GM18907 (cell line): Measurements from ENCODE around the gene DUS2.
"Not testable (repeated sequence)": the region's sequence is repeated elsewhere in the genome, so short reads cannot be mapped to it uniquely, and the experiment has no call there.

Source experiments
- ATAC-seq: cut with Tn5 transposase; IDR thresholded peaks from one replicate; pipeline ENCODE4 v1.9.1; 2021; ENCODE audit warnings: mild to moderate bottlenecking, moderate library complexity; ENCODE audit not compliant: unreplicated experiment

Gene DUS2

DNA sequence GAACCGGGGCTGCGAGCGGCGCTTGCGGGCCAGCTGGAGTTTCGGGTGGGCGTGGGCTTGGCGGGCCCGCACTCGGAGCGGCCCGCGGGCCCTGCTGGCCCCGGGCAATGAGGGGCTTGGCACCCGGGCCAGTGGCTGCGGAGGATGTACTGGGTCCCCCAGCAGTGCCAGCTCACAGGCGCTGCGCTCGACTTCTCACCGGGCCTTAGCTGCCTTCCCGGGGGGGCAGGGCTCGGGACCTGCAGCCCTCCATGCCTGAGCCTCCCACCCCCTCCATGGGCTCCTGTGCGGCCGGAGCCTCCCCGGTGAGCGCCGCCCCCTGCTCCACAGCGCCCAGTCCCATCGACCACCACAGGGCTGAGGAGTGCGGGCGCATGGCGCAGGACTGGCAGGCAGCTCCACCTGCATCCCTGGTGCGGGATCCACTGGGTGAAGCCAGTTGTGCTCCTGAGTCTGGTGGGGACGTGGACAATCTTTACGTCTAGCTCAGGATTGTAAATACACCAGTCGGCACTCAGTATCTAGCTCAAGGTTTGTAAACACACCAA, 24.8 kb upstream of the DUS2 start:
- not testable (repeated sequence) for ATAC-seq

DNA sequence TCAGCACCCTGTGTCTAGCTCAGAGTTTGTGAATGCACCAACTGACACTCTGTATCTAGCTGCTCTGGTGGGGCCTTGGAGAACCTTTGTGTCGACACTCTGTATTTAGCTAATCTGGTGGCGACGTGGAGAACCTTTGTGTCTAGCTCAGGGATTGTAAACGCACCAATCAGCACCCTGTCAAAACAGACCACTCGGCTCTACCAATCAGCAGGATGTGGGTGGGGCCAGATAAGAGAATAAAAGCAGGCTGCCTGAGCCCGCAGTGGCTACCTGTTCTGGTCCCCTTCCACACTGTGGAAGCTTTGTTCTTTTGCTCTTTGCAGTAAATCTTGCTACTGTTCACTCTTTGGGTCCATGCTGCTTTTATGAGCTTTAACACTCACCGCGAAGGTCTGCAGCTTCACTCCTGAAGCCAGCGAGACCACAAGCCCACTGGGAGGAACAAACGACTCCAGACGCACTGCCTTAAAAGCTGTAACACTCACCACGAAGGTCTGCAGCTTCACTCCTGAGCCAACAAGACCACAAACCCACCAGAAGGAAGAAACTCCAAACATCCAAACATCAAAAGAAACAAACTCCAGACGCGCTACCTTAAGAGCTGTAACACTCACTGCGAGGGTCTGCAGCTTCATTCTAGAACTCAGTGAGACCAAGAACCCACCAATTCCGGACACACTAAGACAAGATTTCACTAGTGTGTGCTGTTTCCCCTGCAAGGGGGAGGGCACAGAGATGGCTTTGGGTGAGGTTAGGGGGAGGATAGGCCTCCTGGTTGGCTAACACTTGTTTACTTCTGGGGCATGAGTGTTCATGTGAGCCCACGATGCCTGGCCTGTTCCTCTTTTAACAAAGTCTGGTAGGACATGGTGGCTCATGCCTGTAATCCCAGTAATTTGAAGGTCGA, 24.1 kb upstream of the DUS2 start, which contains the start of gene DPEP2:
Gene DPEP2, minus strand, starts transcription at position 706 of the 910 bp plus-strand sequence. CDS start 6,272 bp downstream, outside the sequence.
- ATAC-seq = not testable (repeated sequence)

DNA sequence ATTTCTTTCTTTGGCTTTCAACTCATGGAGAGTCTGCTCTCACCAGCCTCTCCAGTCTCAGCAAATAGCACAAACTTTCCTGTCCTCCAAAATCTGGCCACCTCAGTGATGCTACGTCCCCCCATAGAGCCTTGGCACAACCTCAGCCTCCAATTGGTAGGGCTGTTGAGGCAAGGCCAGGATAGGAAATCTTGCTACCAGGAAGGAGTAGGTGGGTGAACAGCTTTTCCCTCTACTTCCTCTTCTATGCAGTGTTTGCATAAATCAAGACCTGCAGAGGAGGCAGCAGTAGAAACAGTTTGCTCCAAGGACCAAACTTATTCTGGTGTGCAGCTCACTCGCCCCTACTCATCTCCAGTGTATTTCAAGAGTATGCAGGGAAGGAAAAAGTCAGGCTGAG, 23.1 kb upstream of the DUS2 start:
- ATAC-seq = no peak

DNA sequence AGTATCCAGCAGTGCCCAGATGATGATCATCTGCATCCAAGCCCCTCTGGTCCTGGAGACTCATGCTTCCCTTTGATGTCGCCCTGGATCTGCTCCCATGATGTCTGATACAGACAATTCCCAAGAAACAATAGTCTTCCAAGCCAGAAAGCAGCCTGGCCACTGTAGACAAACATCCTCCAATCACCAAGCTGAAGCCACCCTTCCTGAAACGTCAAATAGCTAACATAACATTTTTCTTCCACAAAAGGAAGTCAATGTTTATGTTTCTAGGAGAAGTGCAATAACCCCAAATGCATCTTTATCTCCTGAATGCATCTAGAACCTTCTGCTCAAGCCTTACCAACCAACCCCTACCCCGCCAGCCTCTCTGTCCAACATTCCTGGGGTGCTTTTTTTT, 22.6 kb upstream of the DUS2 start:
- ATAC-seq = no peak

DNA sequence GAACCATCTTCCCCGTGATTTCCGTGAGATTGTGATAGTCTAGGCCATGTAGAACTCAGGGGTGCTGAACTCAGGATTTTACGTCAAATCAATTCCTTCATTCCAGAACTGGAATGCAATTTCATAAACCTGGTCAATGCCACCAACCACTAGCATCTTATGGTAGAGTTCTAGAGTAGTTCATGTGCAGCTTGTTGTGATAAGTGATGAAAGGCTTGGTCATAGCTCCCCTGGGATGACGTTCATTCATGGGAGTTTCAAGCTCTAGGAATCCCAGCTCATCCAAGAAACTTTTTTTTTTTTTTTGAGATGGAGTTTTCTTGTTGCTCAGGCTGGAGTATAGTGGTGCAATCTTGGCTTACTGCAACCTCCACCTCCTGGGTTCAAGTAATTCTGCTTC, 20.1 kb upstream of the DUS2 start:
- ATAC-seq = no peak

DNA sequence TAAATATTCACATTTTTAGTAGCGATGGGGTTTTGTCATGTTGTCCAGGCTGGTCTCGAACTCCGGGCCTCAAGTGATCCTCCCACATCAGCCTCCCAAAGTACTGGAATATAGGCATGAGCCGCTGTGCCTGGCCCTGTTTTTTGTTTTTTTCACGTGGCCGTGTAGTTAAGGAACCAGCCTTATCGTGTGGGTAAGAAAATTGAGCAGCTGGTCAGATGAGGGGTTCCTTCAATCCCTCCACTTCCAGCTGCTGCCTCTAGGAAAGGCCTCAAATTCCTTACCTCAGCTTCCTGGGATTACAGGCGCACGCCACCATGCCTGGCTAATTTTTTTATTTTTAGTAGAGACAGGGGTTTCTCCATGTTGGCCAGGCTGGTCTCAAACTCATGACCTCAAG, 17.9 kb upstream of the DUS2 start:
- no peak for ATAC-seq

DNA sequence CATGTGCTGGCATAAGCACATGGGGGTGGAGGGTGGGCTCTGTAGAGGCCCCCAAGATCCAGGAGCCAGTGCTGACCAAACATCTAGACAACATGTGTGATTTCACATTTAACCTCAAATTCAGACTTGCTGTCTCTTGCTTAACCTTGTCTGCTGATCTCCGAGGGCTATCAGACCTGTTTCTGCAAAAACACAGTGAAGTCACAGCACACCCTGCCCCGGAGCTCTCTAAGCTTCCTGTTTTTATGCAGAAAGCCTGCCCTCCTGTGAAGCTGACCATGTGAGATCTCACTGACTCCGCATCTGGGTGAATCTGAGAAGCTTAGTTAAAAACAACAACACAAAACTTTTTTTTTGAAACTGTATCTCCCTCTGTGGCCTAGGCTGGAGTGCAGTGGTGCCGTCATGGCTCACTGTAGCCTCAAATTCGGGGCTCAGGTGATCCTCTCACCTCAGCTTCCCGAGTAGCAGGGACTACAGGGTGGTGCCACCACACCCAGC, 17.2 kb upstream of the DUS2 start:
- no peak for ATAC-seq

DNA sequence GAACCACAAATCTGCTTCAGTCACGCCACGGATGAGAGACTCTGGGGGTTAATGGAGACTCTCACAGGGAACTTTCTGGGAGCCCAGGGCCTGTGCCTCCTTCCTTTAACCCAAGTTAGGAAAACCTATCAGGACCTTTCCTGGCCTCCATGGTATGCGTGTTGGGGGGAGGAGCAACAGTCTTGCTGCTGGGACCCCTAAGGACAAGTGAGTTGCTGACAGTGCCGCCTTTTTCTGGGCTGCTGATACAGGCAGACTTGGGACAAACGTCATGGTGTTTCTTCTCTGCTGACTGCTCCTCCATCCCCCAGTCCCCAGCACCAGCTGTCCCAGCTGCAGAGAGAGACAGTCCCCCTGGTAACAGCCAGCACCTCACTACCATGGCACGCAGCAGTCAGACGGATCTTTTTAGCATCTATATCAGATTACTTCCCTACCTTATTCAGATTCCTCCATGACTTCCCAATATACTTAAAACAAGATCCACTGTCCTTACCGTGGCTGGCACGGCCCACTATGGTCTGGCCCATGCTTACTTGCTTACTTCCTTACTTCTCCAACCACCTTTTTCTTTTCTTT, 13.8 kb upstream of the DUS2 start:
- ATAC-seq = no peak

DNA sequence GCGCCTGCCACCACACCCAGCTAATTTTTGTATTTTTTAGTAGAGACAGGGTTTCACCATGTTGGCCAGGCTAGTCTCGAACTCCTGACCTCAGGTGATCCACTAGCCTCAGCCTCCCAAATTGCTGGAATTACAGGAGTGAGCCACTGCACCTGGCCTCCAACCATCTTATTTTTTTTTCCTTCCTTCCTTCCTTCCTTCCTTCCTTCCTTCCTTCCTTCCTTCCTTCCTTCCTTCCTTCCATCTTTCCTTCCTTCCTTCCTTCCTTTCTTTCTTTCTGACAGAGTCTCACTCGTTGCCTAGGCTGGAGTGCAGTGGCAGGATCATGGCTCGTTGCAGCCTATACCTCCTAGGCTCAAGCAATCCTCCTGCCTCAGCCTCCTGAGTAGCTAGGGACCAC, 13.2 kb upstream of the DUS2 start:
- ATAC-seq = not testable (repeated sequence)

DNA sequence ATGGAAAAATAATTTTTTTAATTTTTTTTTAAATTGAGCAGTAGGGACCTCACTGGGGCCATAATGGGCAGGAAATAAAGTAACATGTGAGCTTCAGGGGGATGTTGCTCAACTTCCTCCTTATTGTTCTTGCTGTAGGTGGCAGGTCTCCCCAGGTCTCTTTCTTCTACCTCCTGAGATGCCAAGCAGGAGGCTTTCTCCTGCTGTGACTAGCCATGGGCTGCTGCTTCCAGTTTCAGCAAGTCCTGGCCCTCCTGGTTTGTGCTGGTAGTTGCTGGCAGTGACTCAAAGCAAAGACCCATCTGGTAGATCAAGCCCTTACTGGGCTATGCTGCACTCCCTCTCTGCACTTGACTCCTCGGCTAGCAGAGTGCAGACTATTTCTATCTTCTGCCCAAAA, 9.6 kb upstream of the DUS2 start:
- ATAC-seq = no peak

DNA sequence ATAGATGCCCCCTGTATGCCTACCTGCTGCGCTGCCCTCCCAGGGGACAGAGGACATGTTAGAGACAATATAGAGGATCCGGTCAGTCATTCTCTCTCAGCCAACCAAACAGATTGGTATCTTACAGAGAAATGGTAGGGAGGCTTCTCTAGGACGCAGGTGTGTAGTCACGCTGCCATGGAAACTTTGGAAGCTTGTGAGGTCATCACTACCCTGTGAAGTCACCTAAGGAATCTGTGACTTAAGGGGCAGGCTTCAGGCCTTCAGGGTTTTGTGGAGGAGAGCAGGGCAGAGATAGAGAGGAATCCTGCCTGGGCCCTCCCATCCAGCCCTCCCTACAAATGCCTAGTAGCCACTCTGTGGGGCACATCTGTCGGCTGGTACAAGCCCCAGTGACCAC, 7.4 kb upstream of the DUS2 start, which contains the start of gene DPEP2NB:
Gene DPEP2NB, minus strand, starts transcription at position 231 of the 400 bp plus-strand sequence. Its CDS starts 141 bp downstream, at position 90.
- ATAC-seq = no peak

DNA sequence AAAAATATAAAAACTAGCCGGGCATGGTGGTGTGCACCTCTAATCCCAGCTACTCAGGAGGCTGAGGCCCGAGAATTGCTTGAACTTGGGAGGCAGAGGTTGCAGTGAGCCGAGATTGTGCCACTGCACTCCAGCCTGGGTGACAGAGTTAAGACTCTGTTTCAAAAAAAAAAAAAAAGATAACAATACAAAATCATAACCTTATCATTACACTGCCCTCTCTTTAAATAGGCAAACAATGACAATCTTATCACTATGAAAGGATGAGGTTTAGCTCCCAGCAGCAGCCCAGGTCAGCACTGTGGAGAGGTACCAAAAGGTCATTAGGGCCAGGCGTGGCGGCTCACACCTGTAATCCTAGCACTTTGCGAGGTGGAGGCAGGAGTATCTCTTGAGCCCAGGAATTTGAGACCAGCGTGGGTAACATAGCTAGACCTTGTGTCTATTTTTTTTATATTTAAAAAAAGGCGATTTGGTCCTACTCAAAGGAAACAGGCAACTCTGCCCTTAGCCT, 3.9 kb upstream of the DUS2 start:
- no peak for ATAC-seq

DNA sequence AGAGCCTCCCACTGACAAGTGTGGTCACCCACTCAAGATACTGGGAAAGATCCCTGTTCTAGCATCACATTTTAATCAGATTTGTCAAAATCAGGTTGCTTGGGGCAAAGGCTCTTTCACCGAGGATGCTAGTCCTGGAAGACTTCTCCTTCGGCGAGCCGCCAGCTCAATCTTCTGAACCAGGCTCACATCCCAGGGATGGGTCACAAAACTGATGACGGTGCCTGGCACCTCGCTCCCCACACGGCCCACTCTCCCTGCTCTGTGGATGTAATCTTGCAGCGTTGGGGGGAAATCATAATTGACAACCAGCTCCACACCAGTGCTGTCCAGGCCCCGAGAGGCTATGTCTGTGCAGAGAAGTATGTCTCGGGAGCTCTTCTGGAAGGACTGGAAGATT, 1.6 kb upstream of the DUS2 start:
- ATAC-seq = no peak

DNA sequence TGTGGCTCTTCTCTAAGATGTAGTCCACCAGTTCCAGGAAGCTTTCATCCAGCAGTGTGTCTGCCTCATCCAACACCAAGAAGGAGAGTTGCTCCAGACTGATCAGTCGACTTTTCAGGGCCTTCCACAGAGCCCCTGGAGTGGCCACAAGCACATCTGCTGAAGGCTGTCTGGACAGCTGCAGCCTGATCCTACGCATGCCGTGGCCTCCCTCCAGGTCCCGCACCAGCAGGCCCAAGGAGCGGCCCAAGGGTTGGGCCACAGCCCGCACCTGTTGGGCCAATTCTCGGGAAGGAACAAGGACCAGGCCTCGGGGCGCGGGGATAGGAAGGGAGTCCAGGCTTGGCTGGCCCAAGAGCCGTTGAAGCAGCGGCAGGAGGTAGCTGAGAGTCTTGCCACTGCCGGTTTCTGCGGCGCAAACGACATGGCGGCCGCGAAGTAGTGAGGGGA, 781 bp upstream of the DUS2 start:
- peak; percentile 13 for ATAC-seq

DNA sequence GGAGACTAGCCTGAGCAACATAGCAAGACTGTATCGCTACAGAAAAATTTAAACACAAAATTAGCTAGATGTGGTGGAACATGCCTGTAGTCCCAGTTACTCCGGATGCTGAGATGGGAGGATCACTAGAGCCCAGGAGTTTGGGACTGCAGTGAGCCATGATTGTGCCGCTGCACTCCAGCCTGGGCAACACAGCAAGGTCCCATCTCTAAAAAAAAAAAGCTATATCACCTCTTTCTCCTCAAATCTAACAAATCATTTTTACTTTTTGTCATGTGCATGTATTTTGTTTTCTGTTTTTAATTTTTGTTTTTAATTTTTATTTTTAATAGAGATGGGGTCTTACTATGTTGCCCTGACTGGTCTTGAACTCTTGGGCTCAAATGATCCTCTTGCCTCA, 5.9 kb downstream of the DUS2 start:
- ATAC-seq = no peak

DNA sequence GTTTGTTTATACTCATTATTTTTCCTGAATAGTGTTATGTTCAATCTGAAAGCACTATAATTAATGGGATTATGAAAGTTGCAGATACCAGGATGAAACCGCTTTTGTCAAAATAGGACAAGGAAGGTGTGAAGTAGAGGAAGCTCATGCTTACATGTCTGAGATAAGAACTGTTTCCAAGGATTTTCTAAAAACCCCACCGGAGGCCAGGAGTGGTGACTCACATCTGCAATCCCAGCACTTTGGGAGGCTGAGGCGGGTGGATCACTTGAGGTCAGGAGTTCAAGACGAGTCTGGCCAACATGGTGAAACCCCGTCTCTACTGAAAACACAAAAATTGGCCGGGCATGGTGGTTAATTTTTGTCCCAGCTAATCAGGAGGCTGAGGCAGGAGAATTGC, 7.0 kb downstream of the DUS2 start:
- not testable (repeated sequence) for ATAC-seq

DNA sequence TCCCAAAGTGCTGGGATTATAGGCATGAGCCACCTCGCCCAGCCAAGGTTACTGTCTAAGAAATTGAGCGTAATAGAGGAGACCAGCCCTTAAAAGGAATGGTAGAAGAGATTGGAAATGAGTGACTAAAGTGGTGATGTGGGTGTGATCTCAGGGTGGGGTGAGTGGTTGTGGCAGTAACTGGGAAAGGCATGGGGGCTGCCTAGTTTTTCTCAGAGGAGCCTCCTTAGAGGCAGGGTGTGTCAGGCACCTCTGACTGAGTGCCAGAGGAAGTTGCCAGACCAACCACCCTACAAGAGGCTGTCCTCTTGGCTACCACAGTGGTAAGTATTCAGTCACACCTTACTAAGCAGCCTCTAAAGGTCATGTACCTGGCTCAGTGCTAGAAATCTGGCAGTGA, 8.9 kb downstream of the DUS2 start:
- ATAC-seq = no peak

DNA sequence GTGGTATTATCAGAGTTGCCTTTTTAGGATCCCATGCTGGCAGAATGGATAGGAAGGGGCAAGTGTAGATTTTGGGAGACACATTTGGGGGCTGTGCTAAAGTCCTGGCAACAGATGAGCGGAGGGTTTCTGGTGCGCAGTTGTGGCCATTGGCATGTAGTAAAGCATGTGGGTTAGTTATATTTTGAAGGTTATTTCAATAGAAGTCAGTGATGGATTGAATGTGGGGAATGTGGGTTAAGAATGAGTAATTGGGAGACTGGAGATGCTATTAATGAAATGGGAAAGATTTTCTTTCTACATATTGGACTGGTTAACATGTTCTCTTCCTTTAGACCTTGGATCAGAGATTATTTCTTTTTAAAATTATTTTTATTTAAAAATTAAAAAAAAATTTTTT, 10.0 kb downstream of the DUS2 start:
- ATAC-seq = no peak

DNA sequence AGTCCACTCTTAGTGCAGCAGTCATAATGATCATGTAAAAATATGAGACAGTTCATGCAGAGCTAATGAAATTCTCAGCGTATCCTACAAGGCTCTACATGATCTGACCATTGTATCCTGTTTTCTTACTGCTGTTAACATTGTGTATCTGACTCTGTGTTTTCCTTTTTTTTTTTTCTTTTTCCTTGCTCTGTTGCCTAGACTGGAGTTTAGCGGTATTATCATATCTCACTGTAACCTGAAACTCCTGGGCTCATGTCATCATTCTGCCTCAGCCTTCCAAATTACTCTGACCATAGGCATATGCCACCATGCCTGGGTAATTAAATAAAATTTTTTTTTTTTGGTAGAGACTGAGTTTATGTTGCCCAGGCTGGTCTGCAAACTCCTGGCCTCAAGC, 12.1 kb downstream of the DUS2 start:
- ATAC-seq = no peak

DNA sequence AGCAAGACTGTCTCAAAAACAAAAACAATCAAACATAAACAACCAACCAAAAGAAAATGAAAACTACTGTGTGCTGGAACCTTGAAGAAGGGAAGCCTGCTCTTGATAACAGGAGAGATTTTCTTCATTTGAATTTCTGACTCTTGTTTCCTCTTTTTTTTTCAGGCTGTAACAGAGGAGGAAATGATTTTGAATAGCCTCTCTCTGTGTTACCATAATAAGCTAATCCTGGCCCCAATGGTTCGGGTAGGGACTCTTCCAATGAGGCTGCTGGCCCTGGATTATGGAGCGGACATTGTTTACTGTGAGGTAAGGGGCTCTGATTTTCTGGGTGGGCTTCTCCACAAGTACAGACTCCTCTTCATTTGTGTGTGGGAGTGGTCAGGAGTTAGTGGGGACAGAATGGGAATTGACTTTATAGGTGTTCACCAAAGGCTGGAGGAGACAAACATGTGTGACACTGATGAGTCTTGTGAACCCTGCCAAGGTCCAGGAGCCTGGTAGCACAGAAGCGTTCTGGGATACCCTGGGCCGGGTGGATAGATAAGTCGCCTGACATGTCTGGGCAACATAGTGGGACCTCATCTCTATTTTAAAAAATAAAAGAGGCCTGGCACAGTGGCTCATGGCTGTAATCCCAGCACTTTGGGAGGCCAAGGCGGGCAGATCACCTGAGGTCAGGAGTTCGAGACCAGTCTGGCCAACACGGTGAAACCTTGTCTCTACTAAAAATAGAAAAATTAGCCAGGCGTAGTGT, 14.9 kb downstream of the DUS2 start:
- ATAC-seq = no peak
